ENCODE measurements around the gene STOML1.

The STOML1 gene

DNA sequence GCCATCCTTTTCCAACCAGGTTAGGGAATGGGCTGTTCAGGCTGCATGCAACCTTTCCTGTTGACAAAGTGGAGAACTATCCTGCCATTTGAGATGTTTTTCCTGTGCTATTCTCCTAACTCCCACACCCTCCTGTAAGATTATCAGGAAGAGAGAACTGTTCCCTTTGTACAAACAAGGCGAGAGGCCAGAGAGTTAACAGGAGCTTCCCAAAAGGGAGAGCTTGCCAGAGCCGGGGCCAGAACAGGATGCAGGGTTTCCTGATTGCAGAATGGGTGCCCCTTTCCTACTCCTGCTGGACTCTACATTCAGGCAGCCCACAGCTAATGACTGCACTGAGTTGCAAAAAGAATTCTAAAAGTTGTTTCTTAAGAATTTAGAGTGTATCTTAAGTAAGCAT, 19.5 kb upstream of the STOML1 start:
- Histone ChIP-seq H3K79me2 (ENCODE audit: control insufficient read depth, insufficient read depth, low read length, unreplicated experiment) (peaks cover 92% of the 10 kb centered on the region), H3K4me3 (ENCODE audit: low read depth, low read length) (peak overlapping the region; percentile 51), H3K27ac (ENCODE audit: low read depth, low read length) (peak overlapping the region; percentile 67), H2AFZ (ENCODE audit: low read length, unreplicated experiment) (no peak overlapping the region), H3K27me3 (ENCODE audit: insufficient read depth, low read length) (no peaks in the 10 kb centered on the region), H3K36me3 (ENCODE audit: insufficient read depth, low read length) (peaks cover 41% of the 10 kb centered on the region), H3K4me1 (ENCODE audit: control insufficient read depth, insufficient read depth, low read length, unreplicated experiment) (peaks cover 47% of the 10 kb centered on the region)

DNA sequence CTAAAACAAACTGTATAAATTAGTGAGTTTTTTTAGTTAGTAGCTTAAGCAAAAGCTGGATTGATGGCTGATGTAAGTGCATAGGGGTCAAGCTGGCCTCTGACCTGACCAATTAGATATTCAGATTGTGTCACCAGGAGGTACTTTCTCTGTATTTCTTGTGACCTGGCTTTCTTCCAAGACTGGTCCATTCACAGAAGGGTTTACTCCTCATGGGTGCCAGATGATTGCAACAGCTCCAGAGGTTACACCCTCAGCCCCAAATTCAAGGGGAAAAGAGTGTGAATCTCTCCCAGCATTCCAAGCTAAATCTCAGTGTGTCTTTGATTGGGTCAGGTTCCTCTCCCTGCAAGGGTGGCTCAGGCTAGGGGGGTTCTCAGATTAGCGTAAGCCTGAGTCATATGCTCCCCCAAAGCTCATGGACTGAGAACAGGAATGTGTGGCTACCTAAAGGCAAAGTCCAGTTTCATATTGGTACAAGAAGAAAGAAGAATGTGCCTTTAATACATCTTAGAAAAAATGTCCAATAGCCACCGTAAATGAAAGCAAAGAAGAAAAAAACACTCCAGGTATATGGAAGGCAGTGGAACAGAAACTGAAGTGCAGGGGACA, 18.9 kb upstream of the STOML1 start:
- peaks cover 40% of the 10 kb centered on the region for H3K36me3 ChIP-seq (ENCODE audit: insufficient read depth, low read length)
- H3K27me3 ChIP-seq (ENCODE audit: insufficient read depth, low read length), result no peaks in the 10 kb centered on the region
- H3K27ac ChIP-seq (ENCODE audit: low read depth, low read length), result peak overlapping the region; percentile 67
- H3K4me3 ChIP-seq (ENCODE audit: low read depth, low read length), result peak overlapping the region; percentile 51; the same call in 1 of the 2 replicates
- peaks cover 94% of the 10 kb centered on the region for H3K79me2 ChIP-seq (ENCODE audit: control insufficient read depth, insufficient read depth, low read length, unreplicated experiment)
- no peak overlapping the region for H2AFZ ChIP-seq (ENCODE audit: low read length, unreplicated experiment)
- H3K4me1 ChIP-seq (ENCODE audit: control insufficient read depth, insufficient read depth, low read length, unreplicated experiment), result peaks cover 51% of the 10 kb centered on the region

DNA sequence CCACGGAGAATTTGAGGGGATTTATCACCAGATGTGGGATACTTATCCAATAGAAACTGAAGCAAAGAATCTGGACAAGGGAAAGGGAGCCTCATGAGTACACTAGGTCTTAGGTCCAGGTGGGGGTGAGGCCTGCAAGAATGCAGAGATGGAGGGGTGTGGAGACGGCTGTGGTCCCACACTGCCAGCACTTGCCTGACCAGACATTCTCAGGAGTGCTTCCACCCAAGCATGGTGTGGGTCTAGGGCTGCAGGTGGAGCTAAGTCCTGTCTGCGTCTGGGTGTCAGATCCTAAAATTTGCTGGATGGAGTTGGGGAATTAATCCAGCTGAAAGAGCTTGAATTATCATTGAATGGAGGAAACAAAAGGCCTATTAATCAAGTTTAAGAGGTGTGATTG, 16.8 kb upstream of the STOML1 start:
- H3K27ac ChIP-seq (ENCODE audit: low read depth, low read length), result no peak overlapping the region
- no peaks in the 10 kb centered on the region for H3K27me3 ChIP-seq (ENCODE audit: insufficient read depth, low read length)
- H3K4me1 ChIP-seq (ENCODE audit: control insufficient read depth, insufficient read depth, low read length, unreplicated experiment), result peaks cover 51% of the 10 kb centered on the region
- peaks cover 95% of the 10 kb centered on the region for H3K79me2 ChIP-seq (ENCODE audit: control insufficient read depth, insufficient read depth, low read length, unreplicated experiment)
- no peak overlapping the region for H3K4me3 ChIP-seq (ENCODE audit: low read depth, low read length)
- no peak overlapping the region for H2AFZ ChIP-seq (ENCODE audit: low read length, unreplicated experiment)
- H3K36me3 ChIP-seq (ENCODE audit: insufficient read depth, low read length), result peaks cover 32% of the 10 kb centered on the region

DNA sequence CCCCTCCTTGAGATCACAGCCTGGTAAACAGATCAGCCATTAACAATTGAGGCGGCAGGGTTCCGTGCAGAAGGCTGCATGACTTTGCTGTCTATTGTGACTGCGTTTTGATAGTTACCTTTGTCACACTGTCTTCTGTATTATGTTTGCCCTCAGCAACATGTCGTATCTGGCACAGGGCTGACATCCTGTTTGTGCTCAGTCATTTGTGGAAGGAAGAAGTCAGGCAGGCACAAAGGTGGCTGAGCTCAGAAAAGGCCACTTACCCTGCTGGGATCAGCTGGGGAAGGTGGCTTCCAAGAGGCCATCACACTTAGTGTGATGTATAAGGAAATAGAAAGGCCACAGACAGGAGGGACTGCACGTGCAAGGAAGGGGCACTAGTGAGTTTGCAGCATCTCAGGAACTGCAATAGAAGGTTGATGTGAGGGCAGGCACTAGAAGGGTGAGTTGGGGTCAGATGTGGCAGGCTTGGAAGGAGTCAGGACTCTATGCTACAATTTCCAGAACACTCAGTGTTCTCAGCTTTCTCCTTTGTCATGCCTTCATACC, 15.8 kb upstream of the STOML1 start:
- H2AFZ ChIP-seq (ENCODE audit: low read length, unreplicated experiment), result no peak overlapping the region
- no peak overlapping the region for H3K27ac ChIP-seq (ENCODE audit: low read depth, low read length)
- no peaks in the 10 kb centered on the region for H3K27me3 ChIP-seq (ENCODE audit: insufficient read depth, low read length)
- peaks cover 32% of the 10 kb centered on the region for H3K36me3 ChIP-seq (ENCODE audit: insufficient read depth, low read length)
- peaks cover 95% of the 10 kb centered on the region for H3K79me2 ChIP-seq (ENCODE audit: control insufficient read depth, insufficient read depth, low read length, unreplicated experiment)
- peaks cover 51% of the 10 kb centered on the region for H3K4me1 ChIP-seq (ENCODE audit: control insufficient read depth, insufficient read depth, low read length, unreplicated experiment)
- H3K4me3 ChIP-seq (ENCODE audit: low read depth, low read length), result no peak overlapping the region

DNA sequence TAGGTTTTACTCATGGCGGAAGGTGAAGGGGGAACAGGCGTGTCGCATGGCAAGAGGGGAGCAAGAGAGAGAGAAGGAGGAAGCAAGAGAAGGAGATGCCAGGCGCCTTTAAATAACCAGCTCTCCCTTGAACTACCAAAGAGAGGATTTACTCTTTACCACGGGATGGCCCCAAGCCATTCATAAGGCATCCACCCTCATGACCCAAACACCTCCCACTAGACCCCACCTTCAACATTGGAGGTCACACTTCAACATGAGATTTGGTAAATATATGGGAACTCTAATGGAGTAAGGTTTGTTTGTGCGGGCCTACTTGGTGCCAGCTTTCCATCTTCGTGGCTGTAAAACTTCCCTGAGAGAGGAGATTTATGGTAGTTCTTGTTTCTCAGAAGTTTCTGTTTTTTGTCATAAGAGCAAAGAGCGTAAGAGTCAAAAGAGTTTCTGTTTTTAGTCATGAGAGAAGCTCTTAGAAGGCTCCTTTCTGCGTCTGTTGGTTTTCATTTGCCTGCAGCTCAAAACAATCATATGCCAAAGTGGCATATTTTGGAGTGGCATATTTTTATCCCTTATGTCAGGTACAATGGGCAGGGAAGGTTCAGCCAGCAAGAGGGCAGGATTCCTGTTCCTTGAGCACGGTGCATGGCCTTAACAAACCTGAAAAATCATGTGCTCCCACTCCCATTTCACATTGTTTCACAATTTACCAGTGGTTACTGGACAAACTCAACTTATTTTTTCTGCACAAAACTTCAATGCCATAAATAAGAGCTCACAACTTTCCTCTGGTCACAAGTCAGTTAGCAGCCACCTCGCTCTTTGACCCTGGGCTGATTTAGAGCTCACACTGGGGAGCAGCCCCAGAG, 14.9 kb upstream of the STOML1 start:
- Histone ChIP-seq H3K4me3 (ENCODE audit: low read depth, low read length) (no peak overlapping the region), H3K27ac (ENCODE audit: low read depth, low read length) (no peak overlapping the region), H2AFZ (ENCODE audit: low read length, unreplicated experiment) (no peak overlapping the region), H3K36me3 (ENCODE audit: insufficient read depth, low read length) (peaks cover 30% of the 10 kb centered on the region), H3K79me2 (ENCODE audit: control insufficient read depth, insufficient read depth, low read length, unreplicated experiment) (peaks cover 96% of the 10 kb centered on the region), H3K27me3 (ENCODE audit: insufficient read depth, low read length) (no peaks in the 10 kb centered on the region), H3K4me1 (ENCODE audit: control insufficient read depth, insufficient read depth, low read length, unreplicated experiment) (peaks cover 50% of the 10 kb centered on the region)

DNA sequence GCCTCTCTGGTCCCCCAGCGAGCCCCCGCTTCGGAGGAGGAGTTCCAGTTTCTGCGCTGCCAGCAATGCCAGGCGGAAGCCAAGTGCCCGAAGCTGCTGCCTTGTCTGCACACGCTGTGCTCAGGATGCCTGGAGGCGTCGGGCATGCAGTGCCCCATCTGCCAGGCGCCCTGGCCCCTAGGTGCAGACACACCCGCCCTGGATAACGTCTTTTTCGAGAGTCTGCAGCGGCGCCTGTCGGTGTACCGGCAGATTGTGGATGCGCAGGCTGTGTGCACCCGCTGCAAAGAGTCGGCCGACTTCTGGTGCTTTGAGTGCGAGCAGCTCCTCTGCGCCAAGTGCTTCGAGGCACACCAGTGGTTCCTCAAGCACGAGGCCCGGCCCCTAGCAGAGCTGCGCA, 5.9 kb upstream of the STOML1 start:
- Histone ChIP-seq H3K4me1 (ENCODE audit: control insufficient read depth, insufficient read depth, low read length, unreplicated experiment) (peaks cover 34% of the 10 kb centered on the region), H3K4me3 (ENCODE audit: low read depth, low read length) (peak overlapping the region; percentile 96), H3K27ac (ENCODE audit: low read depth, low read length) (no peak overlapping the region), H2AFZ (ENCODE audit: low read length, unreplicated experiment) (no peak overlapping the region), H3K36me3 (ENCODE audit: insufficient read depth, low read length) (peaks cover 35% of the 10 kb centered on the region), H3K27me3 (ENCODE audit: insufficient read depth, low read length) (no peaks in the 10 kb centered on the region), H3K79me2 (ENCODE audit: control insufficient read depth, insufficient read depth, low read length, unreplicated experiment) (peaks cover 81% of the 10 kb centered on the region)

DNA sequence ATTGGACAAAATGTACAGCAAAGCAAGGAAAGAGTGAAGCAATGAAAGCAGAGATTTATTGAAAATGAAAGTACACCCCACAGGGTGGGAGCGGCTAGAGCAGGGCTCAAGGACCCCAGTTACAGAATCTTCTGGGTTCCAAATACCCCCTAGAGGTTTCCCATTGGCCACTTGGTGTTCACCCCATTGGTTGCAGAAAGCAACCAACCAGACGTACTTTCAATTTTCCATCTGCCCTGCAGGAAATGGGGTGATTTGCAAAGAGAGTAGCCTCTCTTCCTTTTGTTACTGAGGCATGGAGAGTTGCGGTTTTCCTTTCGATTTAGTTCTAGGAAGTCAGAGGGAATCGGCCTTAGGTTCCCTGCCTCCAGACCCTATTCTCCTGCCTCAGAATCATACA, 4.8 kb upstream of the STOML1 start:
- H3K4me1 ChIP-seq (ENCODE audit: control insufficient read depth, insufficient read depth, low read length, unreplicated experiment), result peaks cover 36% of the 10 kb centered on the region
- H3K27me3 ChIP-seq (ENCODE audit: insufficient read depth, low read length), result no peaks in the 10 kb centered on the region
- H2AFZ ChIP-seq (ENCODE audit: low read length, unreplicated experiment), result no peak overlapping the region
- peak overlapping the region; percentile 81 for H3K27ac ChIP-seq (ENCODE audit: low read depth, low read length)
- H3K4me3 ChIP-seq (ENCODE audit: low read depth, low read length), result peak overlapping the region; percentile 96
- H3K79me2 ChIP-seq (ENCODE audit: control insufficient read depth, insufficient read depth, low read length, unreplicated experiment), result peaks cover 72% of the 10 kb centered on the region
- peaks cover 30% of the 10 kb centered on the region for H3K36me3 ChIP-seq (ENCODE audit: insufficient read depth, low read length)

DNA sequence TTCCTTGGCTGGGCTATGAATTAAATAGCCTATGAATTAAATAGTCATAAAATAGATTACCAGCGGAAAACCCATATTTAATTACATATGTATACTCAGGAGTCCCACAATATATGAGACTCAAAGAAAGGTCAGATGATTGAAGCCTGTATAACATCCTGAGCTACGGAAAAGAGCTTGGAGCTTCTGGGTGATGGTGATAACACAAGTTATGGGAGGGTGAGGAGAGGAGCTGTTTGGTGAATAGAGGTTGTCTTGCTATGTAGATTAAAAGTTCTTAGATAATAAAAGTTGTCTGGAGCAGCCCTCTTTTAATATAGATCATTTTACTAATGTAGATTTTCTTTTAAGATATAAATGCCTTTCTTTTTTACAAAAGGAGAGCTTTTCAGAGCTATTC, 4.2 kb upstream of the STOML1 start:
- peak overlapping the region; percentile 96 for H3K4me3 ChIP-seq (ENCODE audit: low read depth, low read length)
- H3K79me2 ChIP-seq (ENCODE audit: control insufficient read depth, insufficient read depth, low read length, unreplicated experiment), result peaks cover 68% of the 10 kb centered on the region
- peak overlapping the region; percentile 81 for H3K27ac ChIP-seq (ENCODE audit: low read depth, low read length)
- peaks cover 36% of the 10 kb centered on the region for H3K4me1 ChIP-seq (ENCODE audit: control insufficient read depth, insufficient read depth, low read length, unreplicated experiment)
- peaks cover 24% of the 10 kb centered on the region for H3K36me3 ChIP-seq (ENCODE audit: insufficient read depth, low read length)
- no peak overlapping the region for H2AFZ ChIP-seq (ENCODE audit: low read length, unreplicated experiment)
- H3K27me3 ChIP-seq (ENCODE audit: insufficient read depth, low read length), result no peaks in the 10 kb centered on the region

DNA sequence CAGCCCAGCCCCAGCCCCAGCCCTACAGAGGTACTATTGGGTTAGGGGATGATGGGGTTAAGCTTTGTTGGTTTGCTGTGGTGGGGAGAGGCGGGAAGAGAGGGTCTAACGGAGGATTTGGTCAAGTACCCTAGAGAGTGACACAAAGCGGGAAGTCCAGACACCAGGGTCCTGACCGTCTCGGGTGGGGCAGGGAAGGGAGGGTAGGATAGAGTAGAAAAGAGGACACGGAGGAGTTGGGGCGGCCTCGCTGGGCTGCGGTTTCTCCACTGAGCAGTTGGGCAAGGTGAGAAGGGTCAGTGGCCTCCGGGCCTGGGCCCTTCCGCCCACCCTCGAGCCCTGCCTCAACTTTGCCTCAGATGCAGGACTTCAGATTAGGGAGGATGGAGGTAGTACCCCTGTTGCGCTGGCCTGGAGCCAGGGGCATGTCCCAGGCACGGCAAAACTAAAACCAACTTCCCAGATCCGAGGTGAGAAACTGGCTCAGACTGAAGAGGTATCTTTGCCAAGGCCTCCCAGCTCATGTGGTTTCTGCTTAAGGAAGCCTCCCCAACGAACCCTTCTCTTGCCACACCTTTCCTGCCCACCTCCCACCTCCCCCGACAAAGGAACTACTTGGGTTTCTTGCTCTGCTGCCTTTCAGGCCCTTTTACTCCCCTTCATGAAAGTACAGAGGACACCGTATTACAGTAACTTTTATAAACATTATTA, 3.0 kb upstream of the STOML1 start:
- Histone ChIP-seq H2AFZ (ENCODE audit: low read length, unreplicated experiment) (no peak overlapping the region), H3K27me3 (ENCODE audit: insufficient read depth, low read length) (no peaks in the 10 kb centered on the region), H3K79me2 (ENCODE audit: control insufficient read depth, insufficient read depth, low read length, unreplicated experiment) (peaks cover 61% of the 10 kb centered on the region), H3K4me3 (ENCODE audit: low read depth, low read length) (peak overlapping the region; percentile 96), H3K36me3 (ENCODE audit: insufficient read depth, low read length) (peaks cover 24% of the 10 kb centered on the region), H3K4me1 (ENCODE audit: control insufficient read depth, insufficient read depth, low read length, unreplicated experiment) (peaks cover 42% of the 10 kb centered on the region), H3K27ac (ENCODE audit: low read depth, low read length) (peak overlapping the region; percentile 81)

DNA sequence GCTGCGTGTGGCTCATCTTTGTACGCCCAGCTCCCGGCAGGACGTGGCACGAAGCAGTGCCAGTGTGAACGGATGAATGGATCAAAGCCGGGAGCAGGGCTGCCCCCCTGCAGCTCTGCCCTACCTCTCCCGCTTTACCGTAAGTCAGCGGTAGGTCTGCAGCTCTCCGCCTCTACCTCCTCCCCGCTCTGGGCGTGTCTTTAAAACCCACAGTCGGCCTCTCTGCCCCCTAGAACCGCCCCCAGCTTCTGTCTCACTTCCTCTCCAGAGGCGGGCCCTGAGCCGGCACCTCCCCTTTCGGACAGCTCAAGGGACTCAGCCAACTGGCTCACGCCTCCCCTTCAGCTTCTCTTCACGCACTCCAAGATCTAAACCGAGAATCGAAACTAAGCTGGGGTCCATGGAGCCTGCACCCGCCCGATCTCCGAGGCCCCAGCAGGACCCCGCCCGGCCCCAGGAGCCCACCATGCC, 2.4 kb upstream of the STOML1 start, which contains the start of gene PML:
Gene PML, plus strand, starts transcription at position 304 of the 471 bp plus-strand sequence. Its CDS starts 97 bp downstream, at position 401.
- peak within 1 kb of the TSS; percentile 81 for H3K27ac ChIP-seq (ENCODE audit: low read depth, low read length)
- peaks cover 47% of the 10 kb centered on the region for H3K4me1 ChIP-seq (ENCODE audit: control insufficient read depth, insufficient read depth, low read length, unreplicated experiment)
- H3K4me3 ChIP-seq (ENCODE audit: low read depth, low read length), result peak within 1 kb of the TSS; percentile 96
- H3K79me2 ChIP-seq (ENCODE audit: control insufficient read depth, insufficient read depth, low read length, unreplicated experiment), result peaks cover 57% of the 10 kb centered on the region
- H3K27me3 ChIP-seq (ENCODE audit: insufficient read depth, low read length), result no peaks in the 10 kb centered on the region
- H2AFZ ChIP-seq (ENCODE audit: low read length, unreplicated experiment), result peak within 1 kb of the TSS; percentile 46
- H3K36me3 ChIP-seq (ENCODE audit: insufficient read depth, low read length), result peaks cover 23% of the 10 kb centered on the region
